PC-9 (cell line): ENCODE data around the gene PRKAG2.

Experiments
- EZH2 ChIP-seq: fragments of 200-600 bp; sonication (generic); IDR thresholded peaks from 2 replicates; pipeline ENCODE4 v1.8.0; 2017; ENCODE audit warnings: antibody characterized with exemption, low read depth
- TF ChIP-seq, protein P1 (sequence below): fragments of 200-600 bp; sonication (generic); conservative IDR thresholded peaks from 2 replicates; pipeline ENCODE4 v1.6.1; 2017; ENCODE audit warnings: mixed run types, antibody characterized with exemption, mild to moderate bottlenecking, moderate library complexity

GRCh38 chr7:151666886-151667285 is 210.0 kb downstream of the PRKAG2 start:
- TF ChIP-seq, protein P1, sequence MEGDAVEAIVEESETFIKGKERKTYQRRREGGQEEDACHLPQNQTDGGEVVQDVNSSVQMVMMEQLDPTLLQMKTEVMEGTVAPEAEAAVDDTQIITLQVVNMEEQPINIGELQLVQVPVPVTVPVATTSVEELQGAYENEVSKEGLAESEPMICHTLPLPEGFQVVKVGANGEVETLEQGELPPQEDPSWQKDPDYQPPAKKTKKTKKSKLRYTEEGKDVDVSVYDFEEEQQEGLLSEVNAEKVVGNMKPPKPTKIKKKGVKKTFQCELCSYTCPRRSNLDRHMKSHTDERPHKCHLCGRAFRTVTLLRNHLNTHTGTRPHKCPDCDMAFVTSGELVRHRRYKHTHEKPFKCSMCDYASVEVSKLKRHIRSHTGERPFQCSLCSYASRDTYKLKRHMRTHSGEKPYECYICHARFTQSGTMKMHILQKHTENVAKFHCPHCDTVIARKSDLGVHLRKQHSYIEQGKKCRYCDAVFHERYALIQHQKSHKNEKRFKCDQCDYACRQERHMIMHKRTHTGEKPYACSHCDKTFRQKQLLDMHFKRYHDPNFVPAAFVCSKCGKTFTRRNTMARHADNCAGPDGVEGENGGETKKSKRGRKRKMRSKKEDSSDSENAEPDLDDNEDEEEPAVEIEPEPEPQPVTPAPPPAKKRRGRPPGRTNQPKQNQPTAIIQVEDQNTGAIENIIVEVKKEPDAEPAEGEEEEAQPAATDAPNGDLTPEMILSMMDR, result no peak
- no peak for TF ChIP-seq EZH2
